Stimulated activated CD4-positive, alpha-beta T cell treated with anti-CD3 and anti-CD28 coated beads, Interleukin-2, amount 100 ng/mL, for 24 hours (primary cell): ENCODE results near the gene TNFSF13B.
"Not testable (repeated sequence)": the region's sequence is repeated elsewhere in the genome, so short reads cannot be mapped to it uniquely, and the experiment has no call there.

Experiments used
- DNase-seq, 2 donors: peaks; one replicate each; pipeline ENCODE4 v3.0.0-alpha.2; 2020

The TNFSF13B gene

DNA sequence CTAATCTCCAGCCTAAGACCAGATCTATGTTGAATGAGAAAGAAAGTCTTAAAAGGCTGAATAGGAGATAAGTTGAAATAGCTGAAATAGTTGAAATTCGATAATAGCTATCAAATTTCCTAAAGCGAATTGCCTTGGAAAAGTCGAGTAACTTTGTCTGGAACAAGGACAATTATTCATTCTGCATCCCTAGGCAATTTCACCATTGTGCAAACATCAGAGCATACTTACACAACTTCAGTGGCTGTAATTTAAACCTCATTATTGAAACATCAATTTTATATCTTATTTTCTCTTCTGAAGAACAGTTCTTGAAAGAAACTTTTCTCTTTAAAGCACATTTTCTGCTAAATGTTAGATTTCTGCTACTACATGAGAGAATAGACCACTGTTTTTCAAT is 13.6 kb downstream of the TNFSF13B start:
- no peak for DNase-seq

DNA sequence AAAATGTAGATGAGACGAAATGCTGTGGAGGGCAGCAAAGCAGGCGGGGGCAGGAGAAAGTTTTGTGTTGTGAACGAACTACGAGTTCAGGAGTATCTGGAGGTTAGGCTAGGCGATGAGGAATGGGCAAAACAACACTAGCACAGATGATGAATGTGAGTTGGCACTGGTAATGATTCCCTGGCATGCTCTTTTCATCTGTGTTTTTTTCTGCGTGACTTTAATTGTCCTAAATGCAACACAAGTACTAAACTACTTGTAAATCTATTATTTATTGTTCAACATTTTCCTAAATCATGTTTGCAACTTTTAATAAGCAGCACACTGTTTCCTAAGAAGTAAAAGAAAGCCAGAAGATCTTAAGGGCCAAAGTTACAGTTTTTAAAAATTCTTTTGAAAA is 19.2 kb downstream of the TNFSF13B start:
- no peak for DNase-seq

DNA sequence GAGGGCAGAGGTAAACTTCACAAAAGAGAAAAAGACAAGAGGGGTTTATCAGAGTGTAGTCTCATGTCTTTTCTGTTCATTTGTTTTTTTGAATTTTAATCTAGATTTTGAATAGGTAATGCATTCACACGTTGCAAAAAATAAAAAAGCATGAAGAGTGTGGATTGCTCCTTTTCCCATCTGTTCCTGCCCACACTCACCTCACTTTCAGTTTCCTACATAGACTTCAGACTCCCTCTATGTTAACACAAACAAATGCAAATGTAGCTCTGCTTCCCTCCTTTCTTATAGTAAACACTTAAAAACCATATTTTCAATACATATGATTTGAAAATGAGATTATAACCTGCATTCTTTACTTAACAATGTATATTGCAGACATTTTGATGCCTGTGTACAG is 20.3 kb downstream of the TNFSF13B start:
- no peak for DNase-seq

DNA sequence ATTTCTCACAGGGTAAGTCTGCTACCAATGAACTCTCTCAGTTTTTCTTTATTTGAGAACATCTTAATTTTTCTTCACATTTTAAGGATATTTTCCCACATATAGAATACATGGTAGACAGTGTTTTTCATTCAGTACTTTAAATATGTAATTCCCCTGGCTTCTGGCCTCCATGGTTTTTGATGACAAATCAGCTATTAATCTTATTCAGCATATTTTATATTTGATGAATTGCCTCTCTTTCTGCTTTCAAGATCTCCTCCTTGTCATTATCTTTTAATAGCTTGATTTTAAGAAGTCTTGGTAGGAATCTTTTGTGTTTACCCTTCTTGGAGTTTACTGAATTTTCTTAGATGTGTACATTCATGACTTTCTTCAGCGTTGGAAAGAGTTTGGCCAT is 27.6 kb downstream of the TNFSF13B start:
- DNase-seq, result no peak

DNA sequence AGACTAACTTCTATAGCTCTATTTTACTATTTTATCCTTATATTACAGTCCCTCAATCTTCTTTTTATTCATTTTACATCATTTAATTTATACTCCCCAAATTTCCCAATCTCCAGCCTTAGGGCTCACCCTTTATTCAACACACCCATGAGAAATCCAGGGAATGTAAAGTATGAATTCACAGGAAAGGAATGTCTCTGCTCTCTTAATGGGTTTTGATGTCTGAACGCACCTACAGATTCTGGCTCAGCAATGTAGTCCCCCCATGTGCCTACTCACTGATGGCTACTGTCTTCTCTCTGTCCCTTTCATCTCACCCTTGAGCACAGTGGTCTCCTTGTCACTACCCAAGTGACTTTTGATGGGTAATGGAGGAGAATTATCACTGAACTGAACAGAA is 32.8 kb downstream of the TNFSF13B start:
- DNase-seq, result no peak

DNA sequence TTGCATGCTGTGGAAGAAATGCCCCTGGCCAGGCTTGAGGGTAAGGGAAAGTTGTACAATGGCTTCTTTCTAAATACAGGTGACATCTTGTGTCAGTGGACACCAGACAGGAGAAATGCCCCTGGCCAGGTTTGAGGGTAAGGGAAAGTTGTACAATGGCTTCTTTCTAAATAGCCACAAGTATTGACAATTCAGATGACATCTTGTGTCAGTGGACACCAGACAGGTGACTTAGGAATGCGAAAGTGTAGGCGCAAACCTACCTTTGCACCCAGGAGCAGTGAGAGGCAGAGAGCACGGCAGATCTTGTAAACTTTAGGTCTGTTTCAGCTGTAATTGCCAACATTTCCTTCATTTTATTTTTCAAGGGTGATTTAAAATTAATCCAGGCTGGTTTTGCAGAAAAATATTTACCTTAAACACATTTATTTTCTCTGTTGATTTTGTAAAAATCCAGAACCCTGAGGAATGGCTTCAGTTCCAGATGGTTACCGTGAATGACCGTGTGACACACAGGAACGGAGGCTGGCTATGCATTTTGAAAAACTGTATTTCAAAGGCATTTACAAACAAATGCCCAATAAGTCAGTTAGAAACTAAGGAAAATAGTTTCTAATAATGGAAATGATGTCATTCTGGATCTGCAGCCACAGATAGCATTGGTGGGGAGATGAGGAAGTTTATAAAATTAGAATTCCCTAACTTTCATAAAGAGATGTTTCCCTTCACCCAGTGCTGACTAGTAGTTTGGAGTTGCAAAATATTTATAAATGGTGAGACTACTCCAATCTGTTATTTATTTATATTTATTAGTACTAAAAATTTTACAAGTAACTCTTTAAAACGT is 34.9 kb downstream of the TNFSF13B start:
- no peak for DNase-seq

DNA sequence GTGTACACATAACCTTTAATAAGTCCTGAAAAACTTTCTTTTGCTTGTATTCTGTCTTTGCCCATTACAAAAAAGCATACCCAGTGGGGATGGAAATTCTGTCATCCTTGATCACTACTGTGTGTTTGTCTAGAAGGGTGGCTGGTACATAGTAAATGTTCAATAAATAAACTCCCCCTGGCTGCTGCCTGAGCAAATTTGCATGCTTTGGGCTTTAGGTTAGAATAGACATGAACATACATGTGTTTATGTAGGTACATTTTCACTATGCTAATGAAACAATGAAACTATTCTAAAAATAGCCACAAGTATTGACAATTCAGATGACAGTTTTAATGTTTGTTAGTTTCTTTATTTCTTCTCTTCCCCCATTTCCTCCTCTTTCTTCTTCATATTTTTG is 36.1 kb downstream of the TNFSF13B start:
- no peak for DNase-seq

DNA sequence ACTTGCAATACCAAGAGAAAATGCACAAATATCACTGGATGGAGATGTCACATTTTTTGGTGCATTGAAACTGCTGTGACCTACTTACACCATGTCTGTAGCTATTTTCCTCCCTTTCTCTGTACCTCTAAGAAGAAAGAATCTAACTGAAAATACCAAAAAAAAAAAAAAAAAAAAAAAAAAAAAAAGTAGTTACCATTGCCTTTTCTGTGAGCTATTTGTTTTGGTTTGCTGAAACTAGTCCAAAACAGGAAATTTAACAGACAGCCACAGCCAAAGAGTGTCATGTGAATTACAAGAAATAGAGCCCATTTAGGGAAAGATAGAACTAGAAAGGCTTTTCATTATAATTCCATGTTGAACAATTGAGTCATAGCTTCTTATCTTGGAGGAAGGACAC is 37.3 kb downstream of the TNFSF13B start:
- DNase-seq, result no peak

DNA sequence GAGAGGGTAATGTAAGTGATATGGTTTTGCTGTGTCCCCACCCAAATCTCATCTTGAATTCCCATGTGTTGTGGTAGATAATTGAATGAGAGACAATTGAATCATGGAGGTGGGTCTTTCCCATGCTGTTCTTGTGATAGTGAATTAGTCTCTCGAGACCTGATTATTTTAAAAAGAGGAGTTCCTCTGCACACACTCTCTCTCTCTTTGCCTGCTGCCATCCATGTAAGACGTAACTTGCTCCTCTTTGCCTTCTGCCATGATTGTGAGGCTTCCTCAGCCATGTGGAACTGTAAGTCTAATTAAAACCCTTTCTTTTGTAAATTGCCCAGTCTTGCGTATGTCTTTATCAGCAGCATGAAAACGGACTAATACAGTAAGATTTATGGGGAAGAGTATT is 42.1 kb downstream of the TNFSF13B start:
- DNase-seq, result not testable (repeated sequence)

DNA sequence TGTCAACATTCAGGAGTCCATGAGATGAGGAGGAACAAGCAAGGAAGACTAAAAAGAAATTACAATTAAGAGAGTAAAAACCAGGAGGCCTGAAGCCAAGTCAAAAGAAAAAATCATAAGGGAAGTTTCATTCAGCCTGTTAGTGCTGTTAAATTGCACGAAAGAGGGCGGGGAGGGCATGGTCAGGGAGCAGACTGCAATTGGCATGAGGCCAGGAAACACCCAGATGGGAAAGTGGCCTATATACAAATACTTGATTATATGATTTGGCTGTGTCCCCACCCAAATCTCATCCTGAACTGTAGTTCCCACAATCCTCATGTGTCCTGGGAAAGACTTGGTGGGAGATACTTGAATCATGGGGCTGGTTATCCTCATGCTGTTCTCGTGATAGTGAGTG is 43.9 kb downstream of the TNFSF13B start:
- DNase-seq, result no peak

DNA sequence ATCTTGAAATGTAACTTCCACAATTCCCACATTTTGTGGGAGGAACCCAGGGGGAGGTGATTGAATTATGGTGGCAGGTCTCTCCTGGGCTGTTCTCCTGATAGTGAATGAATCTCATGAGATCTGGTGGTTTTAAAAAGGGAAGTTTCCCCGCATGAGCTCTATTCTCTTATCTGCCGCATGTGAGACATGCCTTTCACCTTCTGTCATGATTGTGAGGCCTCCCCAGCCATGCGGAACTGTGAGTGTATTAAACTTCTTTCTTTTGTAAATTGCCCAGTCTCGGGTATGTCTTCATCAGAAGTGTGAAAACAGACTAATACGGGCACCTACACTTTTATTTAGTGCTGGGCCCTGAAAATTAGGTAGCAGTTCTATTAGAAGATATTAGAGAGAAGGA is 45.8 kb downstream of the TNFSF13B start:
- DNase-seq, result no peak

DNA sequence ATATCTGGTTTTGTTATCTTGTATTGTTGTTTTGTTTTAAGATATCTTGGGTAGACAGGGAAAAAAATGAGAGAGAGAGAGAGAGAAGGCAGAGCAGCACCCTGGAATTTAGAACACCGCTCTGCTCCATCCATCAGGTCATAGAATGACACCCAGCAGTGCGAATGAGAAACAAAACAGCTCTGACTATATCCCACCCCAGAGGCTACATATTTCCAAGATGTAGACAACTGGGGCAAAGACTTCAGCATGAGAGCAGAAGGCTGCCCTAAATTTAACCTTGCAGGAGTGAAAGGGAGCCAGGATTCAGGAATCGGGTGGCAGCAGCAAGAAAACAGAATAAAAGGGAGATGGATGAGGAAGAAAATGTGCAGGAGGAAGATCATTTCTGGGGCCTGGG is 46.5 kb downstream of the TNFSF13B start:
- DNase-seq, result no peak

DNA sequence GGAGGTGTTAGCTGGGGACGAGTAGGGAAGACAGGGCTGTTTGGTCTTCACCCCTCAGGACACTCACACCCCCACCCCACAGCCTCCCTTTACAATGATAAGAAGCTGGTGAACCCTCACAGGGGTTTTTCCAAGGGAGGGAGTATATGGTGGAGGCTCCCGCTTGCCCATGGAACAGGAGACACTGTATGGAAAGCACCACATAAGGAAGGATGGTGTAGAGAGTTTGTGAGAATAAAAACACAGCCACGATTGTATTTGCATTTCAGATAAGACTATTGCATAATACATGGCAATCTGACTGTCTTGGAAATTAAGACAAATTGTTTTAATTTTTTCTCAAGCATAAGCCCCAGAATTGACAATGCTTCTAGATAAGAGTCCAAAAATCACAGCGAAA is 46.9 kb downstream of the TNFSF13B start:
- DNase-seq, result no peak

DNA sequence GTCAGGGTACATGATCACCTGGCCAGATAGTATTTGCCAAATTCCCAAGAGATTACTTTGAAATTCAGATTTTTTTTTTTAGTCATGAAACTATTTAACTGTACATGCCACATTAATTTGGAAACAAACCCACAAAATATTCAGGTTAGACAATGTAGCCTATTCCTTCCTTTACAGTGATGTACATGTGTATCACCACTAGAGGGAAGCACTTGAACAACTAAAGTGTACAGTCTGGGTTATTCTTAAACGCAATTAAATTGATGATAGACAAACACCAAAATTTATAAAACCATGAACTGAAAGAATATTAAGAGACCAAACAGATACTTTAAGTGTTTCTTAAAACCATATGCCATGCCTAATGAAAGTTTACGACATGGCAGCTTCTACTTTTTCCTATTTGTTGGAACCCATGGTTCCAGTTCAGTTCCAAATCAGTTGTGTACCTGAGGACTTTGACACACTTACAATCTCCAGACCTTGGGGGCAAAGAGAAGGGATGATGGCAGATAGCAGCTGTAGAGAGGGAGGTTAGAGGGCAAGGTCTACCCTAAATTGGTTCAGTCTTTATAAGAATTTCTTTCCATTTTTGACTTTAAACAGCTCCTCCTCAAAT is 52.8 kb downstream of the TNFSF13B start:
- no peak for DNase-seq

DNA sequence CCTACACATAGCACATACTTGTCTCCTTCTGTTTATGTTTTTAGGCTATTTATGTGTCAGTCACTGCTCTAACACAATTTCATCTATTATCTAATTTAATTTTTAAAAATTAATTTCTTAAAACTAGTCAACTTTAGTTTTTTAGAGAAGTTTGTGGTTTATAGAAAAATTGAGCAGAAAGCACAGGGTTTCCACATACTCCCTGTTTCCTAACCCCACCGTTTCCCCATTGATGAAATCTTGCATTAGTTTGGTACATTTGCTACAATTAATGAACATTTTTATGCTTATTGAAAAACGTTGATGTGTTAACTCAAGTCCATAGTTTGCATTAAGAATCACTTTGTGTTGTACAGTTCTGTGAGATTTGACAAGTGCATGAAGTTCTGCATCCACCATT is 53.5 kb downstream of the TNFSF13B start:
- DNase-seq, result no peak

DNA sequence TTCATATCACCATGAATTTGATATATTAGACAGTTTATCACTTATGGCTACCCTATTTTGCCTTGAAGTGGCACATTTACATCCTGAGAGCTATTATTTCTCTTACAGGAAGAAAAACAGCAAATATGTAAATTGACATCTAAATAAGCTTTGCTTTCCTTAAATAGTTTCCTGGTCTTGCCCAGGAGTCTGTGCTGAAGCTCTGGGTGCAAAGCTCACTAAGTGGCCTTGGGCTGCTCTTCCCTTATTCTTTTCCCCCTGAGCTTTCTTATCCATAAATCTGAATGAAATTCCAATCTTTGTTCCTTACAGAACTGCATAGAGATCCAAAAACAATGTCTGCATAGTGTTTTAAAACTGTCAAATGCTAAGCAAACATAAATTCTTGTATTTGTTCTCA is 56.3 kb downstream of the TNFSF13B start:
- DNase-seq, result no peak

DNA sequence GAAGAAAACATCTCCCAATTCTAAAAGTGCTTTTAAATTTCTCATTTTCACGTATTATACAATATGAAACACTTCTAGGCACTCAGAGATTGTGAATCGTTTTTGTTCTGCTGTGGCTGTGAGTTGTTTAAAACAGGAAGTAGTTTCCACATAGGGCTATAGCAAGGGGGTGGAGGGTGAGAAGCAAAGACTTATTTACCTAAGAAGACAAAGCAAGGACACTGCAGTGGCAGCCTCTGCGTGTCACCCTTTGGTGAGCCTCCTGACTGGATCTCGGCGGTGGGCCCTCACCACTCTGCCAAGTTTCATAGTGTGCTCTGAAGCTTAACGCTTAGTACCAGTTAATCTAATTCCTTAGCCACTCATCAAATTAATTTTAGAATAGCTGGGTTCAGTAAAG is 56.8 kb downstream of the TNFSF13B start:
- DNase-seq, result no peak

DNA sequence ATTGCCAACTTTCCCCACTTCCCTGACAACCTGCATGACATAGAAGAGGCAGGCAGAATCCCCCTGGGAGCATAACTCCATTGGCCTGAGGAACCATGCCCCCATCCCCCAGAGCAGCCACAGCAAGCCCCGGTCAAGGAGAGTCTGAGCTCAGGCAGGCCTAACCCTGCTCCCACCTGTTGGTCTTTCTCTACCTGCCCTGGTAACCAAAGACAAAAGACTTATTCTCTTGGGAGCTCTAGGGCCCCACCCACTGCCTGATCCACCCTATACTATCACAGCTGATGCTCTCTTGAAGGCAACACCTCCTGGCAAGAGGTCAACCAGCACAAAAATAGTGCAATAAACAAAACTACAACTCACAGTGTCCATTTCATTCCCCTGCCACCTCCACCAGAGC is 59.3 kb downstream of the TNFSF13B start:
- no peak for DNase-seq

DNA sequence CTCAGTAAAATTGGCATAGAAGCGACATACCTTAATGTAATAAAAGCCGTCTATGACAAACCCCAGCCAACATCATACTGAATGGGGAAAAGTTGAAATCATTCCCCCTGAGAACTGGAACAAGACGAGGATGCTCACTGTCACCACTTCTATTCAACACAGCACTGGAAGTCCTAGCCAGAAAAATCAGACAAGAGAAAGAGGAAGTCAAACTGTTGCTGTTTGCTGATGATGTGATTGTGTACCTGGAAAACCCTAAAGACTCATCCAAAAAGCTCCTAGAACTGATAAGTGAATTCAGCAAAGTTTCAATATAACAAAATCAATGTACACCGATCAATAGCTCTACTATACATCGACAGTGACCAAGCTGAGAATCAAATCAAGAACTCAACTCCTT is 63.3 kb downstream of the TNFSF13B start:
- DNase-seq, result no peak

DNA sequence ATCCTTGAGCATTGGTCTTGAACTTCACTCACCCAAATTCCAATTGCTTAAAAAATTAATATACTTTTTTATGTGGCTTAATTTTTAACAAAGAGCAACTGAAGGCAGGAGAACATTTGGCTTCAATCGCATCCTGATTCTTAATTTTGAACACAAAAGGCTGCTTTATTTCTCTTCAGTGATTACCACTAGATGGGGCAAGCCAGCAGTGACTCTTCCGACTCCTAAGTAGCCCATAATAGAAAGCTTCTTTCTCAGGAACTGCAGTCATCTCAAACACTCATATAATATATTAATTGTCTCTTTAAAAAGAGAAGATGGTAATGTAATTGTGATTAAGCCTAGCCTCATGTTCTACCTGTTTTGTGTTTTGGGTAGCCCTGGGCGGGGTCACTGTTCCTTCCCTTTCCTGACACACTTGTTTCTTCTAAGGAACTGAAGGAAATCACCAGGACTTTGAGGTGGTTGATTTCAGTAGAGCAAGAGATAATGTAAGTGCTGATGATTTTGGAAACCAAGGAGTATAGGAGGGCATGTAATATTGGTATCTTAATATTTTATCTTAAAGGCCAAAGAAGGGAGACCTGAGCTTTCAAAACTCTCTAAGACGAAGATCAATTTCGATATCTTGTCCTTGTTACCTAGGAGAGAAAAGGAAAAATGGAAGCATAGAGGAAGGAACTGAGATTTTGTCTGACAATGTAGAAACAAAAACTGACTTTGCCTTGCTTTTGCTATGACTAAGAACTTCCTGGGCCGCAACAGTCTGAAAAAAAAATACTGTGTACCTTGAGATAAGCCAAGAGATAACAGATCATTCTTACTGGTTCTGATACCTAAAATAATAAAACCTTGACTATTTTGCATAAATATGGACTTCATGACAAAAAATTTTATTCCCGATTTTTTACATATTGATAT is 73.1 kb downstream of the TNFSF13B start:
- no peak for DNase-seq

DNA sequence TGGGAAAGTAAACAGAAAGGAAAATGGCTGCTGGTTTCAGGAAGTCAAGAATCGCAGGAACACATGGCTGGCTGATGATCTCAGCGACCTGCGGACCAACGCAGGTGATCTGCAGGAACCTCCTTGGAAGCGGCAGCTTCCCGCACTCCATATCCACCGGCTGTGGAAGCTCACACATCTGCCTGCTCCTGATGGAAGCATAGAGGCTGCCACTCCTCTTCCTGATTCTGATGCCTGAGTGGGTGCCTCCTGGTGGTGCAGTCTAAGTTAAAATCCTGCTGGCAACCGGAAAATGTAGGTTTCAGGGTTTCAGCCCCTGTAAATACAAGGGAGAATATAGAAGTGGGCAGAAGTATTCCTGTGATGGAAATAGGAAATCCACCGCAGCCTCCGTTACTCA is 75.5 kb downstream of the TNFSF13B start:
- no peak for DNase-seq

DNA sequence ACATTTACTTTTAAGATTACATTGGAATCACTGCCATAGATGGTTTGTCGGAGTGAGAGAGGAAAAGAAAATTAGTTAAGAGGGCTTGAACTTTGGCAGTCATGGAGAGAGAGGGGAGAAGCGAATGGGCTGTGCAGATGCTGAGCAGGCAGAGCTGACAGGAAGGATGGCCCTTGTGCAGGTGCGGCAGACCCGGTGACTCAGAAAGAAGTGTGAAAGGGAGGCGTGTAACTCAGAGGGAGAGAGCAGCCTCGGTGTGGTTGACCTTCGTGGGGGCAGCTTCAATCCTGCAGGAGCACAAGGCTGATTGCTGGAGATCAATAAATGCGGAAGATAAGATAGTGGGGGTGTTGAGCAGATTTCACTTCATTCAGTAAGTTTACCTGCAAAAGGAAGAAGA is 76.9 kb downstream of the TNFSF13B start:
- peak in 1 of 2 donors; percentile 6 for DNase-seq

DNA sequence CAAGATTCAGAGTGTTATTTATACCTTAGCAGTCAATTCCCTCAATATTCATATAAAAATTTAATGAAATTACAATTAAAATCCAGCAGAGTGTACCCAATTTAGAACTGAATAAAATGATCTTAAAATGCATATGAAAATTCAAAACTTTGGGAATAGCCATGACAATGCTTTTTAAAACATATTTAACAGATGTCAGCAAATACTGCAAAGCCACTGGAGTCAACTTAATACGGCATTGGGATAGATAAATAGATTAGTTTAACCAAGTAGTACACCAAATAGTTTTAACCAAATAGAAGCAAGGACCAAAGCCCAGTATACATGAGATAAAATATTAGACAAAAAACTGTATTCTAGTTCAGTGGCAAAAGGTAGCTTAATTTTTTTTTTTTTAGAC is 79.8 kb downstream of the TNFSF13B start:
- no peak for DNase-seq

DNA sequence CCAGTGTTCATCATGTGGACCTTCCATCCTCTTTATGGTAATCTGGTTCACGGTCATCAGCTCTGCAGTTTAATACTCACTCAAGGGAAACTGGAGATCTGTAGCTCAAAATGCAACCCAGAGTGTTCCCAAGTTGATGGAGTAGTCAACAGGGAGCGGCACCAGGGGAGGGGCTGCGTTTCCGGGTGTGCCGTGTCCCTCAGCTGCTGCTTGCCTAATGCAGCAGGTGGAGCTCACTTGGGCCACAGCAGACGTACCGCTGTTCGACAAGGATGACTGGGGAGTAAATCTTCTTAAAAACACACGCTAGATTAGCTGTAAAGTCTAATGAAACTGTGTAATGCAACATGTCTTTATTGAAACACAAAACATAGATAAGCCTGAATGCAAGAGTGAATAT is 81.1 kb downstream of the TNFSF13B start:
- DNase-seq, result no peak
